C4-2B (cell line): ENCODE measurements around the gene TTLL3.

Experiments used
- CTCF ChIP-seq: fragments of 450-650 bp; conservative IDR thresholded peaks from 2 replicates; pipeline ENCODE4 v1.5.1; 2017; ENCODE audit warnings: mild to moderate bottlenecking
- ZFX ChIP-seq: fragments of 450-650 bp; IDR thresholded peaks from 2 replicates; pipeline ENCODE4 v1.6.1; 2017

GRCh38 chr3:9820543-9820942 is 10.5 kb downstream of the TTLL3 start:
- TF ChIP-seq CTCF (no peak), ZFX (no peak)
